OCI-LY1 (cell line): ENCODE measurements around the gene FGF14.

ENCODE experiments used
- H2AFZ ChIP-seq: fragments of 200-600 bp; sonication (generic), shearing (Covaris generic); 2 replicates; pipeline ENCODE4 v1.6.0; 2014; ENCODE audit warnings: antibody characterized with exemption, mild to moderate bottlenecking, low read length
- H3F3A ChIP-seq: fragments of 200-600 bp; sonication (generic), shearing (Covaris generic); 2 replicates; pipeline ENCODE4 v1.6.0; 2014; ENCODE audit warnings: mild to moderate bottlenecking, antibody characterized with exemption, low read length, moderate library complexity; ENCODE audit not compliant: insufficient read depth
- H3K27ac ChIP-seq: fragments of 200-600 bp; sonication (generic); 2 replicates; pipeline ENCODE4 v1.5.1; 2014; ENCODE audit warnings: low read length, mixed run types, mild to moderate bottlenecking, low read depth; ENCODE audit not compliant: poor library complexity, severe bottlenecking
- H3K27me3 ChIP-seq: fragments of 200-600 bp; sonication (generic); 2 replicates; pipeline ENCODE4 v1.6.0; 2014; ENCODE audit warnings: antibody characterized with exemption, mild to moderate bottlenecking, low read length, moderate library complexity; ENCODE audit not compliant: insufficient read depth
- H3K36me3 ChIP-seq: fragments of 200-600 bp; sonication (generic); 2 replicates; pipeline ENCODE4 v1.6.1; 2014; ENCODE audit warnings: mild to moderate bottlenecking, antibody characterized with exemption, low read length, moderate library complexity, mixed read lengths; ENCODE audit not compliant: insufficient read depth
- H3K4me1 ChIP-seq: fragments of 200-600 bp; sonication (generic); 2 replicates; pipeline ENCODE4 v1.5.1; 2014; ENCODE audit warnings: mild to moderate bottlenecking, low read length, moderate library complexity; ENCODE audit not compliant: insufficient read depth, severe bottlenecking
- H3K4me2 ChIP-seq: fragments of 200-600 bp; sonication (generic), shearing (Covaris generic); 2 replicates; pipeline ENCODE4 v1.6.1; 2014; ENCODE audit warnings: low read length
- H3K4me3 ChIP-seq: fragments of 200-600 bp; sonication (generic); 2 replicates; pipeline ENCODE4 v1.5.1; 2014; ENCODE audit warnings: low read length, low read depth, mild to moderate bottlenecking, mixed read lengths; ENCODE audit not compliant: poor library complexity, severe bottlenecking
- H3K79me2 ChIP-seq: fragments of 200-600 bp; shearing (Covaris generic); 2 replicates; pipeline ENCODE4 v1.6.1; 2016; ENCODE audit warnings: mixed run types, low read length, mixed read lengths; ENCODE audit not compliant: insufficient read depth
- H3K9ac ChIP-seq: fragments of 200-600 bp; sonication (generic), shearing (Covaris generic); 2 replicates; pipeline ENCODE4 v1.6.1; 2014; ENCODE audit warnings: mild to moderate bottlenecking, low read length, mixed read lengths
- H3K9me2 ChIP-seq: fragments of 200-600 bp; sonication (generic), shearing (Covaris generic); 2 replicates; pipeline ENCODE4 v1.6.1; 2014; ENCODE audit warnings: low read depth, mild to moderate bottlenecking, low read length, mixed read lengths
- H3K9me3 ChIP-seq: fragments of 200-600 bp; shearing (Covaris generic); 2 replicates; pipeline ENCODE4 v1.6.1; 2014; ENCODE audit warnings: low read length, mixed read lengths
- H4K20me1 ChIP-seq: fragments of 200-600 bp; sonication (generic), shearing (Covaris generic); 2 replicates; pipeline ENCODE4 v1.6.0; 2016; ENCODE audit warnings: mild to moderate bottlenecking, low read length; ENCODE audit not compliant: insufficient read depth
- CTCF ChIP-seq: fragments of 200-600 bp; sonication (generic), shearing (Covaris generic); IDR thresholded peaks from 2 replicates; pipeline ENCODE4 v1.5.1; 2017; ENCODE audit warnings: mild to moderate bottlenecking, antibody characterized with exemption, low read length, moderate library complexity, mixed read lengths
- EZH2 ChIP-seq: fragments of 200-600 bp; sonication (generic), shearing (Covaris generic); IDR thresholded peaks from 2 replicates; pipeline ENCODE4 v1.8.0; 2017; ENCODE audit warnings: borderline replicate concordance, mixed run types, mild to moderate bottlenecking, antibody characterized with exemption, low read length, moderate library complexity, mixed read lengths

FGF14 gene

GRCh38 chr13:102367836-102368235, 34.0 kb downstream of the FGF14 start:
- H3K4me3 ChIP-seq, result no peak overlapping the region
- no peaks in the 10 kb centered on the region for H3F3A ChIP-seq
- H3K4me1 ChIP-seq, result no peaks in the 10 kb centered on the region
- no peaks in the 10 kb centered on the region for H3K9me2 ChIP-seq
- H3K9ac ChIP-seq, result no peak overlapping the region
- no peak overlapping the region for H3K4me2 ChIP-seq
- H2AFZ ChIP-seq, result no peak overlapping the region
- TF ChIP-seq EZH2 (no peak), CTCF (no peak)
- no peaks in the 10 kb centered on the region for H3K79me2 ChIP-seq
- no peaks in the 10 kb centered on the region for H3K27me3 ChIP-seq
- no peaks in the 10 kb centered on the region for H3K36me3 ChIP-seq
- no peaks in the 10 kb centered on the region for H3K9me3 ChIP-seq
- no peak overlapping the region for H3K27ac ChIP-seq
- H4K20me1 ChIP-seq, result no peaks in the 10 kb centered on the region

- no peaks in the 10 kb centered on the region for H3K4me1 ChIP-seq
- H3K4me3 ChIP-seq, result no peak overlapping the region
- no peaks in the 10 kb centered on the region for H3K79me2 ChIP-seq
- no peak for TF ChIP-seq CTCF
- TF ChIP-seq EZH2, result no peak
- no peak overlapping the region for H3K4me2 ChIP-seq
- H3K9ac ChIP-seq, result no peak overlapping the region
- no peaks in the 10 kb centered on the region for H3K9me3 ChIP-seq
- no peak overlapping the region for H3K27ac ChIP-seq
- no peaks in the 10 kb centered on the region for H4K20me1 ChIP-seq
- H2AFZ ChIP-seq, result no peak overlapping the region
- no peaks in the 10 kb centered on the region for H3K36me3 ChIP-seq
- H3F3A ChIP-seq, result no peaks in the 10 kb centered on the region
- H3K9me2 ChIP-seq, result no peaks in the 10 kb centered on the region
- no peaks in the 10 kb centered on the region for H3K27me3 ChIP-seq
These were observed 40.7 kb downstream of the FGF14 start for GRCh38 chr13:102361113-102361512.

DNA sequence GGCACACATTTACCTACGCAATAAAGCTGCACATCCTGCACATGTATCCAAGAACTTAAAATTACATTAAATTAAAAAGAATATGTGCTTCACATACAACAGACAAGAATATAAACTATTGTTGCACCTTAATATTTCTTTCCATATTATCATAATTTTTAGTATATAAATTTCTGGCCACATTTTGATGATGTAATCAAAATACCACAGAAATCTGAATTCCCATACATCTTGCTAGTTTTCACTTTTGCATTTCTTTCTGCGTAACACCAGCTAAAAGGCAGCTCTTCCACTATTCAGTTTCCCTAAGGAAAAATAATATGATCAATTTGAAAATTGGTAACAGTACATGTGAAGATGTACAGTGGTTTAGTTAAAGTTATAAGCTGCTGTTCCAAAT, 42.6 kb downstream of the FGF14 start:
- H3K9me2 ChIP-seq, result no peaks in the 10 kb centered on the region
- no peaks in the 10 kb centered on the region for H3F3A ChIP-seq
- no peaks in the 10 kb centered on the region for H3K27me3 ChIP-seq
- H3K9me3 ChIP-seq, result no peaks in the 10 kb centered on the region
- H4K20me1 ChIP-seq, result no peaks in the 10 kb centered on the region
- no peak for TF ChIP-seq EZH2
- no peaks in the 10 kb centered on the region for H3K79me2 ChIP-seq
- H3K36me3 ChIP-seq, result no peaks in the 10 kb centered on the region
- H3K4me1 ChIP-seq, result no peaks in the 10 kb centered on the region
- no peak overlapping the region for H3K4me2 ChIP-seq
- H2AFZ ChIP-seq, result no peak overlapping the region
- no peak overlapping the region for H3K4me3 ChIP-seq
- no peak overlapping the region for H3K27ac ChIP-seq
- H3K9ac ChIP-seq, result no peak overlapping the region

DNA sequence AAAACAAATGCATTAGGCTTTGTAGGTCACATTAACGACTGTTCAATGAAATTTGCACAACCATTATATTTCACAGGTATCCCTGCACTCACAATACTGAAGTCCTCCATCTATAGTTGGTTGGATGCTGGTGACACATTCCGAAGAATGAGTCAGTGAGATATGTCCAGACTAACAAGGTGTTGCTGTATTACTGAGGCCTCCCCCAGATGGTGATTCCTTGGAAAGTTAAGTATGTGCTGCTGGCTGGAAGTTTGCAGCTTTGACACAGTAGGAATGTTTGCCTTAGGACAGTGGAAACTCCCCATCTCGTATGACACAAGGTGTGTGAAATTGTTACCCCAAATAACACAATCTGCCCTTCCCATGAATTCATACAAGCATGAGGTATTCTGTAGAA, 46.6 kb downstream of the FGF14 start:
- H3K4me1 ChIP-seq, result no peaks in the 10 kb centered on the region
- no peaks in the 10 kb centered on the region for H3F3A ChIP-seq
- no peak overlapping the region for H2AFZ ChIP-seq
- TF ChIP-seq CTCF (no peak), EZH2 (no peak)
- H3K27me3 ChIP-seq, result no peaks in the 10 kb centered on the region
- no peaks in the 10 kb centered on the region for H3K36me3 ChIP-seq
- H3K4me3 ChIP-seq, result no peak overlapping the region
- no peak overlapping the region for H3K4me2 ChIP-seq
- no peaks in the 10 kb centered on the region for H3K9me3 ChIP-seq
- H3K9ac ChIP-seq, result no peak overlapping the region
- no peaks in the 10 kb centered on the region for H3K79me2 ChIP-seq
- H4K20me1 ChIP-seq, result no peaks in the 10 kb centered on the region
- no peaks in the 10 kb centered on the region for H3K9me2 ChIP-seq
- H3K27ac ChIP-seq, result no peak overlapping the region
